ENCODE results near the gene ZNF322. TPM values are rescaled to one million over a fixed set of nuclear protein-coding genes. Genes with fewer than 3 reads are reported as not detected.

The ZNF322 gene
- total RNA-seq, 2 donors from 2014 or later, result 42.5 to 59.9 TPM

GRCh38 chr6:26651133-26651781, 8.3 kb downstream of the ZNF322 start:
- peaks cover 60% of the 10 kb centered on the region for H3K9me3 ChIP-seq (ENCODE audit: control insufficient read depth, low read length)
- Mint-ChIP-seq H3K27ac (no peak overlapping the region), H3K4me1 (no peaks in the 10 kb centered on the region), H3K27me3 (ENCODE audit: insufficient read depth) (no peaks in the 10 kb centered on the region), H3K9me3 (peaks cover 19% of the 10 kb centered on the region), H3K36me3 (ENCODE audit: low read depth) (peaks cover 66% of the 10 kb centered on the region), H3K4me3 (no peak overlapping the region)
- no peak overlapping the region for H3K27ac ChIP-seq (ENCODE audit: low read depth, low read length)
- no peak overlapping the region for H3K9ac ChIP-seq (ENCODE audit: extremely low read depth, low read length, poor library complexity, severe bottlenecking)
- peaks cover 77% of the 10 kb centered on the region for H3K36me3 ChIP-seq (ENCODE audit: control insufficient read depth, insufficient read depth, low read length)
- H3K4me1 ChIP-seq (ENCODE audit: control insufficient read depth, insufficient read depth, low read length), result no peaks in the 10 kb centered on the region
- no peak for DNase-seq
- no peaks in the 10 kb centered on the region for H3K27me3 ChIP-seq (ENCODE audit: control insufficient read depth, insufficient read depth, low read length, poor library complexity, severe bottlenecking)
- TF ChIP-seq, protein P1, sequence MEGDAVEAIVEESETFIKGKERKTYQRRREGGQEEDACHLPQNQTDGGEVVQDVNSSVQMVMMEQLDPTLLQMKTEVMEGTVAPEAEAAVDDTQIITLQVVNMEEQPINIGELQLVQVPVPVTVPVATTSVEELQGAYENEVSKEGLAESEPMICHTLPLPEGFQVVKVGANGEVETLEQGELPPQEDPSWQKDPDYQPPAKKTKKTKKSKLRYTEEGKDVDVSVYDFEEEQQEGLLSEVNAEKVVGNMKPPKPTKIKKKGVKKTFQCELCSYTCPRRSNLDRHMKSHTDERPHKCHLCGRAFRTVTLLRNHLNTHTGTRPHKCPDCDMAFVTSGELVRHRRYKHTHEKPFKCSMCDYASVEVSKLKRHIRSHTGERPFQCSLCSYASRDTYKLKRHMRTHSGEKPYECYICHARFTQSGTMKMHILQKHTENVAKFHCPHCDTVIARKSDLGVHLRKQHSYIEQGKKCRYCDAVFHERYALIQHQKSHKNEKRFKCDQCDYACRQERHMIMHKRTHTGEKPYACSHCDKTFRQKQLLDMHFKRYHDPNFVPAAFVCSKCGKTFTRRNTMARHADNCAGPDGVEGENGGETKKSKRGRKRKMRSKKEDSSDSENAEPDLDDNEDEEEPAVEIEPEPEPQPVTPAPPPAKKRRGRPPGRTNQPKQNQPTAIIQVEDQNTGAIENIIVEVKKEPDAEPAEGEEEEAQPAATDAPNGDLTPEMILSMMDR (conservative IDR thresholded peaks at IDR 0.05), result no peak
- no peak overlapping the region for H3K4me3 ChIP-seq (ENCODE audit: low read length)

DNA sequence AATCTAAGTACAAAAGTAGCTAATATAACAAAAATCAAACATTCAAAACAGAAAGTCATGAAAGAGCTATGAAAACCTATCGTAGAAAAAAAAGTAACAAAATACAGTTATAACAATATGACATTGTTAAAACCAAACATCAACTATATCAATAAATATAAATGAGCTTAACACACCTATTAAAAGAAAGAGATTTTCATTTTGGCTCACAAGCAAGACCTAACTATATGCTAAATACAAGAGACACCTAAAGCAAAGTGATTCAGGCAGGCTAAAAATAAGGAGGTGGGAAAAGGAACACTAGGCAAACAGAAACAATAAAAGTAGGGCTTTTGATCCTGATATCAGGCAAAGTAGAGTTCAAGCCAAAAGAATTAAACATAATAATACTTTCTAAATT, 13.5 kb downstream of the ZNF322 start:
- WGBS, 2 experiments (ENCODE audit: insufficient coverage in 1 of 2, insufficient read length in 1 of 2), result 100% methylated on average over 1 of the region's 1 CpG; no CpG with 5 or more reads in 1 of the 2 experiments
- Mint-ChIP-seq H3K27ac (no peak overlapping the region), H3K27me3 (ENCODE audit: insufficient read depth) (no peaks in the 10 kb centered on the region), H3K36me3 (ENCODE audit: low read depth) (peaks cover 56% of the 10 kb centered on the region), H3K4me1 (no peaks in the 10 kb centered on the region), H3K4me3 (no peak overlapping the region), H3K9me3 (peaks cover 10% of the 10 kb centered on the region)
- no peak overlapping the region for H3K27ac ChIP-seq (ENCODE audit: low read depth, low read length)
- H3K4me1 ChIP-seq (ENCODE audit: control insufficient read depth, insufficient read depth, low read length), result no peaks in the 10 kb centered on the region
- H3K27me3 ChIP-seq (ENCODE audit: control insufficient read depth, insufficient read depth, low read length, poor library complexity, severe bottlenecking), result no peaks in the 10 kb centered on the region
- peaks cover 67% of the 10 kb centered on the region for H3K9me3 ChIP-seq (ENCODE audit: control insufficient read depth, low read length)
- no peak for DNase-seq
- H3K9ac ChIP-seq (ENCODE audit: extremely low read depth, low read length, poor library complexity, severe bottlenecking), result no peak overlapping the region
- no peak overlapping the region for H3K4me3 ChIP-seq (ENCODE audit: low read length)
- TF ChIP-seq, protein P1 (conservative IDR thresholded peaks at IDR 0.05), result no peak
- peaks cover 65% of the 10 kb centered on the region for H3K36me3 ChIP-seq (ENCODE audit: control insufficient read depth, insufficient read depth, low read length)

DNA sequence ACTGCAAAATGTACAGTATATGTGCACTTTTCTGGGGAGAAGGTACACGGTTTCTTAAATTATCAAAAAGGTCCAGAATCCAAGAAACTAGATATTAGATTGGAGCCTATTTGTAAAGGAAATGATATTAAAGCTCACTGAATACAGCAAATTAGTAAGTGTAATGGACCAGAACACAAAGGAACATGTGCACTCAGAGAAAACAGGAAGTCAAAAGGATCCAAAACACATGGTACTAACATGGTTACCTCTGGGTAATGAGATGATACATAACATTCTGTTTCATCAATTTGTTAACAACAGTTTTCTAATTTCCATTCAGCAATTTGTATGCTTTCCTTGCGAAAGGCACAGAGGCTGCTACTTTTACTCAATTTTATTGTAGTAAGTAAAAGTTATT, 18.7 kb downstream of the ZNF322 start:
- no peak overlapping the region for H3K9ac ChIP-seq (ENCODE audit: extremely low read depth, low read length, poor library complexity, severe bottlenecking)
- no peak for DNase-seq
- H3K4me3 ChIP-seq (ENCODE audit: low read length), result peak overlapping the region; percentile 60
- no peaks in the 10 kb centered on the region for H3K27me3 ChIP-seq (ENCODE audit: control insufficient read depth, insufficient read depth, low read length, poor library complexity, severe bottlenecking)
- Mint-ChIP-seq H3K36me3 (ENCODE audit: low read depth) (peaks cover 57% of the 10 kb centered on the region), H3K9me3 (peaks cover 19% of the 10 kb centered on the region), H3K4me3 (no peak overlapping the region), H3K27me3 (ENCODE audit: insufficient read depth) (no peaks in the 10 kb centered on the region), H3K27ac (no peak overlapping the region), H3K4me1 (no peaks in the 10 kb centered on the region)
- TF ChIP-seq, protein P1 (conservative IDR thresholded peaks at IDR 0.05), result no peak
- H3K9me3 ChIP-seq (ENCODE audit: control insufficient read depth, low read length), result peaks cover 67% of the 10 kb centered on the region
- H3K27ac ChIP-seq (ENCODE audit: low read depth, low read length), result no peak overlapping the region
- no peaks in the 10 kb centered on the region for H3K4me1 ChIP-seq (ENCODE audit: control insufficient read depth, insufficient read depth, low read length)
- peaks cover 69% of the 10 kb centered on the region for H3K36me3 ChIP-seq (ENCODE audit: control insufficient read depth, insufficient read depth, low read length)
- 96 to 100% methylated on average over 1 of the region's 2 CpGs for WGBS, 2 experiments (ENCODE audit: insufficient coverage in 1 of 2, insufficient read length in 1 of 2)

Data from endodermal cell (in vitro differentiated cells).